Esophagus muscularis mucosa (tissue), 4 donors: ENCODE measurements around the gene ASAP3.

Experiments
- EP300 ChIP-seq: sonication (generic); formaldehyde crosslinking; IDR thresholded peaks from one replicate; pipeline ENCODE4 v1.6.1; 2017; ENCODE audit warnings: antibody characterized with exemption
- POLR2A ChIP-seq: fragments of 450-650 bp; IDR thresholded peaks from one replicate; pipeline ENCODE4 v1.6.1; 2017; ENCODE audit warnings: antibody characterized with exemption, moderate library complexity, mild to moderate bottlenecking, low read depth
- POLR2AphosphoS5 ChIP-seq, 2 donors: sonication (generic); formaldehyde crosslinking; IDR thresholded peaks; one replicate each; pipeline ENCODE4 v1.6.1; 2017; ENCODE audit warnings: antibody characterized with exemption in 2 of 2
- TF ChIP-seq, protein P1 (sequence below), 3 experiments: fragments of 200-600 bp in 2 of 3; fragments of 450-650 bp in 1 of 3; sonication (generic) in 2 of 3; IDR thresholded peaks; one replicate each; pipeline ENCODE4 v1.5.1; 2017 to 2019; ENCODE audit warnings: antibody characterized with exemption in 3 of 3, mild to moderate bottlenecking in 2 of 3, moderate library complexity in 1 of 3

DNA sequence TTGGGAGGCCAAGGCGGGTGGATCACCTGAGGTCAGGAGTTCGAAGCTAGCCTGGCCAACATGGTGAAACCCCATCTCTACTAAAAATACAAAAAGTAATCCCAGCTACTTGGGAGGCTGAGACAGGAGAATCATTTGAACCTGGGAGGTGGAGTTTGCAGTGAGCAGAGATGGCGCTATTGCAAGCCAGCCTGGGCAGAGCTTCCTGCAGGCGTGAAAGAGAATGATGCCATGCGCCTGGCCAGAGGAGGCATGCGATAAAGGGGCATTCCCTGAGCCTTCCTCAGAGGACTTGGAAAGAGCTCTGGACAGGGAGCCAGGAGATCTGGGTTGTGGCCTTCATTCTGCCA lies 43.9 kb upstream of the ASAP3 start:
- TF ChIP-seq, protein P1, sequence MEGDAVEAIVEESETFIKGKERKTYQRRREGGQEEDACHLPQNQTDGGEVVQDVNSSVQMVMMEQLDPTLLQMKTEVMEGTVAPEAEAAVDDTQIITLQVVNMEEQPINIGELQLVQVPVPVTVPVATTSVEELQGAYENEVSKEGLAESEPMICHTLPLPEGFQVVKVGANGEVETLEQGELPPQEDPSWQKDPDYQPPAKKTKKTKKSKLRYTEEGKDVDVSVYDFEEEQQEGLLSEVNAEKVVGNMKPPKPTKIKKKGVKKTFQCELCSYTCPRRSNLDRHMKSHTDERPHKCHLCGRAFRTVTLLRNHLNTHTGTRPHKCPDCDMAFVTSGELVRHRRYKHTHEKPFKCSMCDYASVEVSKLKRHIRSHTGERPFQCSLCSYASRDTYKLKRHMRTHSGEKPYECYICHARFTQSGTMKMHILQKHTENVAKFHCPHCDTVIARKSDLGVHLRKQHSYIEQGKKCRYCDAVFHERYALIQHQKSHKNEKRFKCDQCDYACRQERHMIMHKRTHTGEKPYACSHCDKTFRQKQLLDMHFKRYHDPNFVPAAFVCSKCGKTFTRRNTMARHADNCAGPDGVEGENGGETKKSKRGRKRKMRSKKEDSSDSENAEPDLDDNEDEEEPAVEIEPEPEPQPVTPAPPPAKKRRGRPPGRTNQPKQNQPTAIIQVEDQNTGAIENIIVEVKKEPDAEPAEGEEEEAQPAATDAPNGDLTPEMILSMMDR (IDR thresholded peaks at IDR 0.05): no peak
- TF ChIP-seq POLR2A (no peak), POLR2AphosphoS5 (IDR thresholded peaks at IDR 0.05) (no peak), EP300 (no peak)
